ENCODE measurements around the gene PLA2G7. TPM values are rescaled to one million over a fixed set of nuclear protein-coding genes. Genes with fewer than 3 reads are reported as not detected.
"Not testable (repeated sequence)": the region's sequence is repeated elsewhere in the genome, so short reads cannot be mapped to it uniquely, and the experiment has no call there.

The PLA2G7 gene
- total RNA-seq = not detected

GRCh38 chr6:46734867-46735719 lies at the start of gene PLA2G7:
TSS of gene PLA2G7 (minus strand) at chr6:46735375. CDS start at chr6:46722891, 12,484 bp downstream.
- POLR2A ChIA-PET = interaction anchor here (0.6 kb wide), 1 partner anchor 355 kb away, joined by 4 read pairs; no protein-coding TSS in a partner anchor

DNA sequence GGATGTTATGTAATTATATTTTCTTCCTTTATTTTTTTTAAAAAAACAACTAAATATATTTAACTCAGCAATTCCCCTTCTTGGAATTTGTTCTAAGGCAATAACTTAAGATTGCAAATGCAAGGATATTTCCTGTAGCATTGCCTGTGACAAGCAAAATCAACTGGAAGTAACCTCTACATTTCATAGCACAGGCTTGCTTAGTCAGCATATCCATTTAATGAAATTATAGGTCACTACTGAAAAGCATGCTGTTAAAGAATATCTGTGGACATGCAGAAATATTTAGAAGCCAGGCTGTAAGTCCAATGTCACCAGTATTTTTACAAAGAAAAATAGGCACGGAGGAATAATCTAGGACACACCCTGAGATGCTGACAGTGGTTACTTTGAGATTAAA lies 49.4 kb upstream of the PLA2G7 start:
- POLR2A ChIA-PET = no interaction called here
- CTCF ChIA-PET = no interaction called here

More at GRCh38 chr6:46734867-46735719, at the start of gene PLA2G7:
- CTCF ChIA-PET = no interaction called here

DNA sequence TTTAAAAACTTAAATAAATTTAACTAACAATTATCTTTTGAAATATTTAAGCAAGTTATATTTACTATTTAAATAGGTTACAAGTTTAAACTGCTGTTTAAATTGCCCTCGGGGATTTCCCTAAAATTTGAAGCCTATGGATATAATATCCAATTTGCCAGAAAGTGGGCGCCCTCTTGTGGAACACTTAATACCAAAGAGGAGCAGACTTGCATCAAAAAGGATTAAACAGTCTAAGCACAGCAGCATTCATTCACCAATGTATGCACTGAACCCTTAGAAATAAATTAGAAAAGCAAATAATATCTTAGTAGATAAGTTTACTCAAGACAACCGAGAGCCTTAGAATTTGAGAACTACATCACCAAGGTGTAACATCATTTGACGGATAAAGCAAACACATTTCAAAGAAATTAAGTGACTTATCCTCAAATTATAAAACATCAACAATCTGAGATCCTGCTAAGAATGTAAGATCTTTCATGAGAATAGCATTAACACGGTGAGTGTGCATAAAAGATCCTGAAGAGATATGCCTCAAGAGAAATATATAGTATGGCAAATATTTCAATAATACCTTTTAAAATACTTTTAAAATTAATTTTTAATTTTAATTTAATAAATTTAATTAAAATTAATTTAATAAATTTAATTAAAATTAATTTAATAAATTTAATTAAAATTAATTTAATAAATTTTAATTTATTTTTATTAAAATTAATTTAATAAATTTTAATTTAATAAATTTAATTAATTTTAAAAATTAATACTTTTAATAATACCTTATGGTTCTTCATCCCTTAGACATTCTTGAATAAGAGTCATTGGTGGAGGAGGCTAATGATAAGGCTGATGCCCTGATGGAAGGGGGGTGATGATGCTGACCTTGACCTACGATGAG lies 46.6 kb upstream of the PLA2G7 start:
- ChIA-PET CTCF (no interaction called here), POLR2A (no interaction called here)

- ChIA-PET CTCF (no interaction called here), POLR2A (no interaction called here)
Measured at GRCh38 chr6:46777476-46778346, 42.5 kb upstream of the PLA2G7 start.

GRCh38 chr6:46776070-46776712 lies 41.0 kb upstream of the PLA2G7 start:
- ChIA-PET CTCF (no interaction called here), POLR2A (no interaction called here)

GRCh38 chr6:46774736-46775135 lies 39.6 kb upstream of the PLA2G7 start:
- POLR2A ChIA-PET, CTCF ChIA-PET: not testable (repeated sequence)

DNA sequence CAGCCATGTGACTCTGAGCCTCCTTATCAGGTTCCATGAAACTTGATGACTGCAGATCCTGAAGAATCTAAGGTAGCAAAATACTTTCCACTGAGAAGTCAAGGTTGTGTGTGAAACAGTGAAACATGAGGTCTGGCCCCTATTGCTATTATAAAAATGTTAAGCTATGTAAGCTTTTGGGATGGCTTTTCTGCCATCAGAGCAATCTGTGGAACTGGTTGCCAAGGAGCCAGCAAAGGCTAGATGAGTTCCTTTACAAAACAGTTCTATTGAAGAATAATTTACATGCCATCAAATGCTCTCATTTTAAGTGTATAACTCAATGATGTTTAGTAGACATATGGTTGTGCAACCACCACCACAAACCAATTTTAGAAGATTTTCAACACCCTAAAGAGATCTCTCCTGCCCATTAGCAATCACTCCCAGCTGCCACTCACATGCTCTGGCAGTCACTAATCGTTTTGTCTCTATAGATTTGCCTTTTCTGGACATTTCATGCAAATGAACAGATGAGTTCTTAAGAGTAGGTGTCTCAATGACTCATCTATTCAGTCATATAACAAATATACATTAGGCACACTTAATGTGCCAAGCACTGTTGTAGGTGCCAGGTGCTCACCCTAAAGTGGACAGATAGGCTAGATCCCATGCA lies 38.2 kb upstream of the PLA2G7 start:
- ChIA-PET POLR2A (no interaction called here), CTCF (no interaction called here)

- CTCF ChIA-PET = no interaction called here
- POLR2A ChIA-PET = no interaction called here
Measured at GRCh38 chr6:46772762-46773161, 37.6 kb upstream of the PLA2G7 start.

GRCh38 chr6:46772016-46772415 lies 36.8 kb upstream of the PLA2G7 start:
- CTCF ChIA-PET = no interaction called here
- POLR2A ChIA-PET = no interaction called here

DNA sequence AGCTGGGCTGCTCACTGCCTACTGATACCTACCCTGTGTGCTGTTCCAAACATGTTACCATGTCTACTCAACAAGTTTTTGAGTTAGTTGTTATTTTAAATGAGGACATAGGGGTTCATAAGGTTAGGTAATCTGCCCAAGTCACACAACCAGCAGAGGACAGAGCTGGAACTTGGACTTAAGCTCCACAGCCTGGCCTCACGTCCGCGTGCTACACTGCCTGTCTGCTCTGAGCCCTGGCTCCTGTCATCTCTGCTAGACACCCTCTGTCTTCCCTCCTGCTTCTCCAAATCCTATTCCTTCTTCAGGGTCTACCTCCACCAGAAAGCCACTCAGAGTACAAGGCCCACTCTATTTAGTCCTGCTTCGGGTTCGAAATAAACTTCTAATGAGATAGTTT lies 29.8 kb upstream of the PLA2G7 start:
- ChIA-PET POLR2A (no interaction called here), CTCF (no interaction called here)

GRCh38 chr6:46764280-46764679 lies 29.1 kb upstream of the PLA2G7 start:
- CTCF ChIA-PET = not testable (repeated sequence)

DNA sequence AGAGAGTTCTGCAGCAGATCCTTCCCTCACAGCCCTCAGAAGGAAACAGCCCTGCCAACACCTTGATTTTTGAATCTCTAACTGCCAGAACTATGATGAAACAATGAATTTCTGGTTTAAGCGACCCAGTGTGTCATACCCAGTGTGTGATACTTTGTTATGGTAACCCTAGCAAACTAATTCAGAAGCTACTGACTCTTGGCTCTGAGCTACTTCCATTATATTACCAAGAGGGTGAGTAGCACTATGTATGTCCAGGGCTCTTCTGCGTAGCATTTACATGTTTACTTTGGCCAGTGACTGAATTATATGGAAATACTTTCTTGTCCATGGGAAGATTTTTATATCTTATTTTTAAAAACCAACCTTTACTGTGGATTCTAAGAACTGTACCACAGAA lies 28.3 kb upstream of the PLA2G7 start:
- ChIA-PET POLR2A (no interaction called here), CTCF (no interaction called here)

More at GRCh38 chr6:46764280-46764679, 29.1 kb upstream of the PLA2G7 start:
- POLR2A ChIA-PET = not testable (repeated sequence)

DNA sequence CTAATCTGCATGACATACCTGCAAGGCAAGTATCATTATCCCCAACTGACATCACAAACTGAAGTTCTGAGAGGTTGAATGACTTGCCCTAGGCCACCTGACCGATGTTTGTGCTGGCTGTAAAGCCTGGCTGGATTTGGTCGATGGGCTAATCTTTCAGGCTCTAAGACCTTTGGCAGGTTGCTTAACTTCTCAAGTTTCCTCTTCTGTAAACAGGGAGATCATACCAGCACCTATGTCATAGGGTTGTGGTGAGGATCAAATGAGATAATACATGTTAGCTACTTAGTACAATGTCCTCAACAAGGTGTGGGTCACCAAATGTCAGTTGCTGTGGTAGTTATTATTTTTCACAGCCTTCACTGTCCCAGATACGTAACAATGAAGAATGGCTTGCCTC lies 25.8 kb upstream of the PLA2G7 start:
- POLR2A ChIA-PET = no interaction called here
- CTCF ChIA-PET = no interaction called here

GRCh38 chr6:46758960-46759753 lies 24.0 kb upstream of the PLA2G7 start:
- POLR2A ChIA-PET = no interaction called here
- CTCF ChIA-PET = no interaction called here

GRCh38 chr6:46757214-46757596 lies 22.0 kb upstream of the PLA2G7 start:
- ChIA-PET CTCF (no interaction called here), POLR2A (no interaction called here)

DNA sequence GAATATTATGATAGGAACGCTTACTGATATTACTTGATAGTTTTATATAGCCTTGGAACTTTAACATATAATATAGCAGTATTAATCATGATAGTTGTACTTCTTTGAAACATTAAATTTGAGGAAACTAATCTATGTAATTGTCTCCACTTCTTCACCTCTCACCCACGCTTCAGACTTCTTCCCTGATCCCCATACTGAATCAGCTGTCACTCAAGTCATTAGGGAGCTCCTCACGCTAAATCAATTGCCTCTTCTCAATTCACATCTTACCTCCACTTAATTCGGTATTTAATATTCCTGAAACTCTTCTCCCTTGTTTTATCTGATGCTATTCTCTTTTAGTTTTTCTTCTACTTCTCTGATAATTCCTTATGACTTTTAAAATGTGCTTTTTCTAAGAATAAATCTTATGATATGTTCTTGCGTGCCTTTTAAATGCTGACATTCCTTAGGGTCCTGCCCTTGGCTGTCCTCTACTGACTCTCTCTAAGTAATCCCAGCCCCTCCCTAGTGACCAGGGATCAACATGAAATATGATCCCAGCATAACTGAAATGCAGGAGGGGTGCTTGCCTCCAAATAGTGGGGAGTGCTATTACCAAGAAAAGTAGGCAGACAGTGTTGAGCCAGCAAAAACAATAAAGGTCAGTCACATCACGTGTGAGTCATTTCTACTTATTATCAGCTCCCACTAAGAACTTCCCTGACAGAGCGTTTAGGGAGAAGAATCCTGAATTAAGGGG lies 21.5 kb upstream of the PLA2G7 start:
- POLR2A ChIA-PET = no interaction called here
- CTCF ChIA-PET = no interaction called here

GRCh38 chr6:46755865-46756264 lies 20.7 kb upstream of the PLA2G7 start:
- POLR2A ChIA-PET = no interaction called here

GRCh38 chr6:46751658-46752057 lies 16.5 kb upstream of the PLA2G7 start:
- POLR2A ChIA-PET = no interaction called here
- CTCF ChIA-PET = no interaction called here

More at GRCh38 chr6:46755865-46756264, 20.7 kb upstream of the PLA2G7 start:
- CTCF ChIA-PET = no interaction called here

Data from activated CD8-positive, alpha-beta memory T cell treated with anti-CD3 and anti-CD28 coated beads for 36 hours (primary cell).